Ishikawa (cell line): ENCODE data around the gene HHIPL1.

Experiments
- FOXM1 ChIP-seq: IDR thresholded peaks from 2 replicates; pipeline ENCODE4 v1.6.1; 2012; ENCODE audit warnings: low read depth, borderline replicate concordance
- TEAD4 ChIP-seq: IDR thresholded peaks from 2 replicates; pipeline ENCODE4 v1.6.1; 2012
- TF ChIP-seq, protein P1 (sequence below): IDR thresholded peaks from 2 replicates; pipeline ENCODE4 v1.6.1; 2012; ENCODE audit warnings: low read depth, mild to moderate bottlenecking

DNA sequence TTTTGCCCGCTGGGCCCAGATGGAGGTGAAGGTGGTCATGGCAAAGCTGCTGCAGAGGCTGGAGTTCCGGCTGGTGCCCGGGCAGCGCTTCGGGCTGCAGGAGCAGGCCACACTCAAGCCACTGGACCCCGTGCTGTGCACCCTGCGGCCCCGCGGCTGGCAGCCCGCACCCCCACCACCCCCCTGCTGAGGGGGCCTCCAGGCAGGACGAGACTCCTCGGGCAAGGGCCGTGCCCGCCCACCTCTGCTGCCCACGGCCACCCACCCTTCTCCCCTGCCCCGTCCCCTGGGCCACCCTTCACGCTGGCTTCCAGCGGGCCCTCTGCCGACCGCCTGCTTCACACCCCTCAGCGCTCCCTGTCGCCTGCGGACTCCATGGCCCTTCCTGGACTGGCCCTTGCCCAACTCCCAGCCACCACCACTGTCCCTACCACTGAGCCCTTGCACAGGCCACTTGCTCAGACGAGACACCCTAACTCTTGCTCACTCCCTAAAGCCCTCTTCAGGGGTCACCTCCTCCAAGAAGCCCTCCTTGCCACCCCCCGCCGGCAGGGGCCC lies 81.7 kb downstream of the HHIPL1 start:
- TF ChIP-seq FOXM1 (no peak), TEAD4 (no peak)
- TF ChIP-seq, protein P1, sequence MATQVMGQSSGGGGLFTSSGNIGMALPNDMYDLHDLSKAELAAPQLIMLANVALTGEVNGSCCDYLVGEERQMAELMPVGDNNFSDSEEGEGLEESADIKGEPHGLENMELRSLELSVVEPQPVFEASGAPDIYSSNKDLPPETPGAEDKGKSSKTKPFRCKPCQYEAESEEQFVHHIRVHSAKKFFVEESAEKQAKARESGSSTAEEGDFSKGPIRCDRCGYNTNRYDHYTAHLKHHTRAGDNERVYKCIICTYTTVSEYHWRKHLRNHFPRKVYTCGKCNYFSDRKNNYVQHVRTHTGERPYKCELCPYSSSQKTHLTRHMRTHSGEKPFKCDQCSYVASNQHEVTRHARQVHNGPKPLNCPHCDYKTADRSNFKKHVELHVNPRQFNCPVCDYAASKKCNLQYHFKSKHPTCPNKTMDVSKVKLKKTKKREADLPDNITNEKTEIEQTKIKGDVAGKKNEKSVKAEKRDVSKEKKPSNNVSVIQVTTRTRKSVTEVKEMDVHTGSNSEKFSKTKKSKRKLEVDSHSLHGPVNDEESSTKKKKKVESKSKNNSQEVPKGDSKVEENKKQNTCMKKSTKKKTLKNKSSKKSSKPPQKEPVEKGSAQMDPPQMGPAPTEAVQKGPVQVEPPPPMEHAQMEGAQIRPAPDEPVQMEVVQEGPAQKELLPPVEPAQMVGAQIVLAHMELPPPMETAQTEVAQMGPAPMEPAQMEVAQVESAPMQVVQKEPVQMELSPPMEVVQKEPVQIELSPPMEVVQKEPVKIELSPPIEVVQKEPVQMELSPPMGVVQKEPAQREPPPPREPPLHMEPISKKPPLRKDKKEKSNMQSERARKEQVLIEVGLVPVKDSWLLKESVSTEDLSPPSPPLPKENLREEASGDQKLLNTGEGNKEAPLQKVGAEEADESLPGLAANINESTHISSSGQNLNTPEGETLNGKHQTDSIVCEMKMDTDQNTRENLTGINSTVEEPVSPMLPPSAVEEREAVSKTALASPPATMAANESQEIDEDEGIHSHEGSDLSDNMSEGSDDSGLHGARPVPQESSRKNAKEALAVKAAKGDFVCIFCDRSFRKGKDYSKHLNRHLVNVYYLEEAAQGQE, result no peak
